NCI-H128 (cell line): Measurements from ENCODE around the gene AQP10.
"Not testable (repeated sequence)": the region's sequence is repeated elsewhere in the genome, so short reads cannot be mapped to it uniquely, and the experiment has no call there.

Source experiments
- DNase-seq: peaks from one replicate; lab custom pipeline; 2025; ENCODE audit not compliant: unreplicated experiment; lab: John Stamatoyannopoulos, UW

Gene AQP10

GRCh38 chr1:154320882-154321608, at the start of gene AQP10:
Gene AQP10, plus strand, starts transcription at chr1:154321093. Its CDS starts 63 bp downstream, at chr1:154321156.
- no peak for DNase-seq

GRCh38 chr1:154272217-154272998, 48.5 kb upstream of the AQP10 start, which contains the start of gene HAX1:
Gene HAX1, plus strand, starts transcription at chr1:154272629. Its CDS starts 95 bp downstream, at chr1:154272724.
- DNase-seq: peak; percentile 97

GRCh38 chr1:154272999-154273563, 47.8 kb upstream of the AQP10 start:
- no peak for DNase-seq

- DNase-seq: no peak
Measured at GRCh38 chr1:154276797-154277196, 44.1 kb upstream of the AQP10 start.

GRCh38 chr1:154287591-154287990, 33.3 kb upstream of the AQP10 start:
- DNase-seq: not testable (repeated sequence)

GRCh38 chr1:154288661-154289060, 32.2 kb upstream of the AQP10 start:
- no peak for DNase-seq

- DNase-seq: no peak
Measured at GRCh38 chr1:154290921-154291320, 30.0 kb upstream of the AQP10 start.

- DNase-seq: no peak
Measured at GRCh38 chr1:154295408-154296235, 25.3 kb upstream of the AQP10 start.

GRCh38 chr1:154301582-154301981, 19.3 kb upstream of the AQP10 start:
- no peak for DNase-seq

GRCh38 chr1:154304664-154305337, 16.1 kb upstream of the AQP10 start:
- DNase-seq: no peak

GRCh38 chr1:154306151-154306550, 14.7 kb upstream of the AQP10 start:
- DNase-seq: no peak

GRCh38 chr1:154307670-154308270, 13.1 kb upstream of the AQP10 start:
- not testable (repeated sequence) for DNase-seq

- DNase-seq: not testable (repeated sequence)
Measured at GRCh38 chr1:154309136-154309535, 11.8 kb upstream of the AQP10 start.

GRCh38 chr1:154312229-154313065, 8.4 kb upstream of the AQP10 start:
- not testable (repeated sequence) for DNase-seq

GRCh38 chr1:154313066-154313356, 7.9 kb upstream of the AQP10 start:
- no peak for DNase-seq

GRCh38 chr1:154314226-154314625, 6.7 kb upstream of the AQP10 start:
- DNase-seq: not testable (repeated sequence)

- DNase-seq: no peak
Measured at GRCh38 chr1:154316704-154317103, 4.2 kb upstream of the AQP10 start.

GRCh38 chr1:154318386-154318785, 2.5 kb upstream of the AQP10 start:
- no peak for DNase-seq

- not testable (repeated sequence) for DNase-seq
Measured at GRCh38 chr1:154321609-154321934, 679 bp downstream of the AQP10 start.
